Right ventricle myocardium superior (tissue), 1 donor: Measurements from ENCODE around the gene EFCAB11. TPM values are rescaled to one million over a fixed set of nuclear protein-coding genes. Genes with fewer than 3 reads are reported as not detected.

Source experiments
- ATAC-seq: fragments of 200-7000 bp; cut with Tn5 transposase; one replicate; pipeline ENCODE4 v1.9.1; 2020; ENCODE audit warnings: mild to moderate bottlenecking; ENCODE audit not compliant: poor library complexity
- DNase-seq: peaks from one replicate; pipeline ENCODE4 v3.0.0-alpha.2; 2020
- intact Hi-C: fragments of 100-400 bp; cut with DNase I; formaldehyde crosslinking; loops from one replicate; pipeline ENCODE4 v1.11.2; 2022
- total RNA-seq: library from RNA; stranded (reverse); fragmentation: NEBNext Ultra II Directional; extraction: Animal tissue kit (Norgen Biotek cat#: 25700); gene quantifications from one replicate; pipeline ENCODE4 v1.2.1, GENCODE V29; 2021
- donor health status: DM: no; HTN: yes; CAD: no; lungs with severe emphysema.

Gene EFCAB11
- total RNA-seq, 1 donor from 2014 or later: 3.3 TPM

DNA sequence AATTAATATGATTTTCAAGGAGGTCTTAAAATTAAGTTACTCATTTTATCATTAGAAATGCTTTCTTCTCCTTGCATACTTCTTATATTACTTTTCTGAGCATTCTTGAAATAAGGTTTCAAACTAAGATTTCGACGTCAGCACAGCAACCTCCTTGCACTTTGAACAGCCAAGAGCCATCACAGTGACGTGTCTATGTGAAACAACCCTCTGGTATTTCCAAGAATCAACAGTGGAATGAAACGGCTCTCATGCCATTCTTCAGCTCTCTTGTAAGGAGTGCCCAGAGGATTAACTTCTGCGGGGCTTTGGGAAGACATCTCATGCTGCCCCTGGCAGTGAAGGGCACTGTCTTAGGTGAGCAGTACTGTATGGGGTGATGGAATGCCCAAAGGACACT is 109.2 kb downstream of the EFCAB11 start:
- ATAC-seq (no peak), DNase-seq (no peak)
- intact Hi-C loops: no loop called here

DNA sequence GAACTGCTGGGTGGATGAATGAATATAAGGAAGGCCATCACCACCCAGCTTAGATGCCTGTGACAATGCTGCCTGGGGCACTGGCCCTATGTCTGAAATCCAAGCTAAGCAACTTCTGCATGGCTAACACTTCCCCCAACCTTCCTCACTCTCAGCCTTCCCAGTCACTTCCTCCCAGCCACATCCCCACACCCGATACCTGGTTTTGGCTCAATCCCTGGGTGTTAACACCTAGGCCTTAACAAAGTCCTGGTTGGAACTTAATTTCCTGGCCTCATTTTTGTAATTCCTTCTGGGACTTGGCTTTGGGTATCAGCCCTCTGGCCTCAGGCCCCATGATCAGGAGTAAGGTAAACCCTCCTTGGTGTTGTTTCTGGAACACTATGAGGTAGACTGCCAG is 110.0 kb downstream of the EFCAB11 start:
- intact Hi-C loops: no loop called here
- DNase-seq: no peak
- no peak for ATAC-seq

DNA sequence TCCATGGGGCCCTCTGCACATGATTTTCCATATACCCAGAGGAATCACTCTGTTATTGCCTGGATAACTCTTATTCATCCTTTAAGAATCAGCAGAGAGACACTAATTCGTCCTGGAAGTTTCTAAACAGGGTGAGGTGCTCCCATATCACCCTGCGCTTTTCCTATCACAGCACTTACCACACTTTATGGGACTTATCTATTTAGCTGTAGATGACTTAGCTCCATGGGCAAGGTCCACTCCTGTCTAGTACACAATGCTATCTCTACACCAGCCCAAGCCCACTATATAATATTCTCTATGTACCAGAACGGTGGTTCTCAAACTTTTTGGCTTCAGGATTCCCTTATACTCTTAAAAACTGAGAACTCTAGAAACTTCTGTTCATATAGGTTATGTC is 111.7 kb downstream of the EFCAB11 start:
- ATAC-seq (no peak), DNase-seq (no peak)
- intact Hi-C loops: no loop called here

DNA sequence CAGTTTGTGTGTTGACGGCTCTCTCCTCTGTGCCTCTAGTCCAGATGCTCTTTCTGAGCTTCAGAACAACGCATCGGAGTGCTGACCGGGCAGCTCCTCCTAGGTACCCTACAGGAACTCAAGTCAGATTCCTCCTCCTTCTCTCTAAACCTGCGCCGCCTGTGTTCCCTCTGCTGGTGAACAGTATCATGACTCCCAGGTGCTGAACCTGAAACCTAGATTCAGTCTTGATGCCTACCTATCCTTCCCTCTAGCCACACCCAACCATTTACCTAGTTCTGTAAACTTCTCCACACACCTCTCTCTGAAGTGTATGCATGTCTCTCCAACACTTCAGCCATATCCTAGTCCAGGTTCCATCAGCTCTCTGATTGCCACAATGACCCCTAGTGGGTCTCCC is 112.7 kb downstream of the EFCAB11 start:
- no peak for DNase-seq
- ATAC-seq: no peak
- intact Hi-C loops: no loop called here

GRCh38 chr14:89836830-89837469 is 117.6 kb downstream of the EFCAB11 start:
- intact Hi-C loops: no loop called here
- no peak for ATAC-seq
- DNase-seq: no peak

- intact Hi-C loops: no loop called here
- no peak for DNase-seq
- no peak for ATAC-seq
Measured at GRCh38 chr14:89833661-89834060, 120.9 kb downstream of the EFCAB11 start.

GRCh38 chr14:89833120-89833532 is 121.4 kb downstream of the EFCAB11 start:
- intact Hi-C loops: no loop called here
- ATAC-seq: no peak
- no peak for DNase-seq

DNA sequence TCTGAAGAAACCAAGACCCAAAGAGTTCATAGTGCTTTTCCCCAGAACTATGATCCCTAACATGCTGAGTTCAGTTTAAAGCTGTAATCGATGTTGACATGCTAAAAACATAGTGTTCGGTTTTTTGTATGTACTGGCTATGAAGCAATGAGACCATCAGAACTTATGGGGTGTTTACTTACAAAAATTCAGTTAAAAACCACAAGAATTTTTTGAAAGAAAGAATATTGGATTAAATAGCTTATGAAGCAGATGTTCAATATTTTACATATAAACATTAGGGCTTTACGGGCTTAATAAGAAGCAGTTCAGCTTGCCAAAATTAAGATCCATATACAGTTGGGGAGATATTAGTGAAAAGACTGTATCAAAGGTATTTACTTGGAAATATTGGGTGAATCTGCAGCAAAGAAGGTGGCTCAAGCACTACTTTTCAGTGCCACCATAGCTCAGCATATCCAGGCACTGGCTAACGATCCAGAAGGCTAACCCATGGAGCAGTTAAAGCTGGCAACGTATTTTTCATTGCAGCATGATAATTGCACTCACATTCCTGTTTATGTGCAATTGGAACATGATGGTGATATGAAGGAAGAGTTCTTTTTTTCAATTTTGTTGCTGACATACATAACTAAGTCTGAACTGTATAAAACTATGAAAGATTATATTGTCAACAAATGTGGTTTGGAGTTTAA is 125.9 kb downstream of the EFCAB11 start:
- DNase-seq (no peak), ATAC-seq (no peak)
- intact Hi-C loops: no loop called here

- intact Hi-C loops: no loop called here
- DNase-seq (peak; percentile 35), ATAC-seq (no peak)
Measured at GRCh38 chr14:89827265-89827664, 127.3 kb downstream of the EFCAB11 start.

DNA sequence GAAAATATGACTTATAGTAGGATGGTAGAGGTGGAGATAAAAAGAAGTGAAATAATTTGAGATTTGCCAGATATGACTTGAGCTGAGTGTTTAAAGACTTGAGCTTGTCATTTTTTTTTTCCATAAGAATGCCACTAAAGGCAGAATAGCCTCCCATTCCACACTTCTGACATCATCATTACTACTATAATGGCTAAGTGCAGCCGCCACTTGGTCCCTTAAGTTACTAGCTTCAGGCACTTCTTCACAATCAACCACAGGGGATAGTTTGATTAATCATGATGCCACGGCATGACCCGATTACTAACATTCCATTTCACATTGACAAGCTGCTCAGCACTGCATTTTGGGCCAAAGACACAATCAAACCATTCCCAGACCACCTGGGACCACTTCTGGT is 127.9 kb downstream of the EFCAB11 start:
- ATAC-seq: no peak
- intact Hi-C loops: no loop called here
- DNase-seq: no peak

GRCh38 chr14:89823743-89824142 is 130.8 kb downstream of the EFCAB11 start:
- intact Hi-C loops: no loop called here
- DNase-seq (no peak), ATAC-seq (no peak)

- ATAC-seq (peak; percentile 12), DNase-seq (no peak)
- intact Hi-C loops: no loop called here
Measured at GRCh38 chr14:89814126-89814525, 140.4 kb downstream of the EFCAB11 start.

GRCh38 chr14:89813617-89814031 is 140.9 kb downstream of the EFCAB11 start:
- DNase-seq: no peak
- ATAC-seq: peak; percentile 68
- intact Hi-C loops: no loop called here

- intact Hi-C loops: no loop called here
- ATAC-seq (no peak), DNase-seq (no peak)
Measured at GRCh38 chr14:89811954-89812575, 142.5 kb downstream of the EFCAB11 start.

- DNase-seq (no peak), ATAC-seq (no peak)
- intact Hi-C loops: no loop called here
Measured at GRCh38 chr14:89810101-89810500, 144.4 kb downstream of the EFCAB11 start.

DNA sequence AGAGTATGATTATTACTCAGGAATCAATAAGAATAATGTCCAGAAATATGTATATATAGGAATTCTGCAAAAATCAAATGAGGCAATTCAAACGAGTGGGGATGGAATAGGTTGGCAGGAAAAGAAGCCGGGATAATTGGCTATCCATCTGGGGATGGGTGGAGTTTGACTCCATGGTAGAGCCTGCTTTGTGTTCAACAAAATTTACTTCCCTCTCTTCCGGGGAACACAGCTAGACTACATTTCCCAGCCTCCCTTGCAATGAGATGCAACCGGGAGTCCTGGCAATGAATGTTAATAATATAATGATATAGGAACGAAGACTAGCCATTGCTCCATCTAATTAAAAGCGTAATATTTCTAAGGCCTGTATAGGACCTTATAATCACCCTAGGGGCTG is 146.6 kb downstream of the EFCAB11 start:
- ATAC-seq (no peak), DNase-seq (no peak)
- intact Hi-C loops: no loop called here

- ATAC-seq: no peak
- intact Hi-C loops: no loop called here
- DNase-seq: no peak
Measured at GRCh38 chr14:89807151-89807550, 147.4 kb downstream of the EFCAB11 start.

- intact Hi-C loops: no loop called here
- no peak for ATAC-seq
- DNase-seq: no peak
Measured at GRCh38 chr14:89806451-89806850, 148.1 kb downstream of the EFCAB11 start.

DNA sequence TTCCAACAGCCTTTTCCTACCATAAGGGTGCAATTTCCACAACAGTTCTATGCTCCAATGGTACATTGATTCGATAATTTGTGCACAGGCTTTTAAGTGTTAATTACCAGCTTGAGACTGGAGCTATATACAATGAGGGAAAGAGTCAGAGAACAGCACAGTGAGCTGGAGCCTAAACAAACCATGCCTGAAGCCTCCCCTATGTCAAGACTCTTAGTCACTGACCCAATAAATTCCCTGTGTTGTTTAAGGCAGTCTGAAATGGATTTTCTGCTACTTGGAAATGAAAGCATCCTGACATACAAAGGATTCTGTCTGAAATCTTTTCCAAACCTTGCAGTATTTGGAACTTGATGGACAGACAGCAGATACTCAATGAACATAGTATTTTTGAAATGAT is 149.0 kb downstream of the EFCAB11 start:
- intact Hi-C loops: no loop called here
- no peak for DNase-seq
- ATAC-seq: no peak

DNA sequence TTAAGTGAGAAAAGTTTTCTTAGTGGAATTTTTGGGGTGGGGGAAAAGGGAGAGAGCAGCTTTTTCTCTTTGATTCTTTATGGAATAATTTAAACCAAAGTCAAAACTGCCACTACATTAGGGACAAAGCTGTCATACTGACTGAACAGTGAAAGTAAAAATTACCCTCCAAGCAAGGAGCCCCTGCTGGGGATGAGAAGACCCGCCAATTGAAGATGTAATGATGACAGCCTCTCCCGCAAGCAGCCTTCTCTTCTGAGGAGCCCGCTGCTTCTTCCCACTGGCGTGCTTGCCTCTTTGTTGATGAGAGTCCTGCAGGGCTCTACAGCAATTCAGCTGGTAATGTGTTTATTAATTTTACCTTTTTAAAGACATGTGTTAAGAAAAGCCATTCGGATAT is 151.0 kb downstream of the EFCAB11 start:
- no peak for ATAC-seq
- intact Hi-C loops: no loop called here
- no peak for DNase-seq
